B cell (primary cell): ENCODE data around the gene PIGC.

Source experiments
- CTCF ChIP-seq: fragments of 200-600 bp; IDR thresholded peaks from one replicate; pipeline ENCODE4 v1.8.0; 2022; ENCODE audit warnings: antibody characterized with exemption, mild to moderate bottlenecking
- EZH2 ChIP-seq: IDR thresholded peaks from 2 replicates; pipeline ENCODE4 v1.6.1; 2012; ENCODE audit warnings: borderline replicate concordance, low read depth, mild to moderate bottlenecking, moderate library complexity, low read length; ENCODE audit not compliant: insufficient read depth, poor library complexity, severe bottlenecking

GRCh38 chr1:172401477-172401876, 42.4 kb downstream of the PIGC start:
- TF ChIP-seq CTCF: no peak
- no peak for TF ChIP-seq EZH2
